Keratinocyte (primary cell): ENCODE data around the gene PXN. TPM values are rescaled to one million over a fixed set of nuclear protein-coding genes. Genes with fewer than 3 reads are reported as not detected.

Experiments
- DNase-seq: peaks from one replicate; pipeline ENCODE4 v3.0.0-alpha.2; 2011; ENCODE audit warnings: low read depth, missing footprints, low spot score
- FAIRE-seq: peaks from 2 replicates; lab custom pipeline; 2011; peaks lifted over from hg19 to GRCh38; lab: Jason Lieb, UNC
- H2AFZ ChIP-seq: 2 replicates; pipeline ENCODE4 v1.6.0; 2012; ENCODE audit warnings: low read length, control low read depth, inconsistent platforms; ENCODE audit not compliant: control insufficient read depth
- H3K27ac ChIP-seq: 2 replicates; pipeline ENCODE4 v1.5.1; 2011; ENCODE audit warnings: low read length; ENCODE audit not compliant: control insufficient read depth, insufficient read depth
- H3K27me3 ChIP-seq: 3 replicates; pipeline ENCODE4 v1.6.0; 2011; ENCODE audit warnings: low read length; ENCODE audit not compliant: control insufficient read depth, insufficient read depth; ENCODE audit errors: extremely low read depth
- H3K36me3 ChIP-seq, 2 experiments: 2 replicates in 1 of 2; 3 replicates in 1 of 2; pipeline ENCODE4 v1.5.1; 2011; ENCODE audit warnings: low read length in 2 of 2, mild to moderate bottlenecking in 1 of 2; ENCODE audit not compliant: control insufficient read depth in 2 of 2, insufficient read depth in 2 of 2; ENCODE audit errors: extremely low read depth in 1 of 2
- H3K4me1 ChIP-seq: 3 replicates; pipeline ENCODE4 v1.5.1; 2011; ENCODE audit warnings: low read length; ENCODE audit not compliant: control insufficient read depth, insufficient read depth; ENCODE audit errors: extremely low read depth
- H3K4me2 ChIP-seq: 3 replicates; pipeline ENCODE4 v1.6.0; 2011; ENCODE audit warnings: low read depth, low read length; ENCODE audit not compliant: control insufficient read depth, insufficient read depth; ENCODE audit errors: extremely low read depth
- H3K4me3 ChIP-seq, 3 experiments: fragments of 200-600 bp in 1 of 3; sonication (generic) in 1 of 3; 2 replicates in 2 of 3; 3 replicates in 1 of 3; pipeline ENCODE4 v1.5.1; 2011 to 2016; ENCODE audit warnings: low read length in 3 of 3, mild to moderate bottlenecking in 3 of 3, control low read depth in 2 of 3, inconsistent platforms in 1 of 3, low read depth in 1 of 3, mixed read lengths in 1 of 3, mixed run types in 1 of 3, moderate library complexity in 1 of 3; ENCODE audit not compliant: control insufficient read depth in 2 of 3, insufficient read depth in 2 of 3; ENCODE audit errors: extremely low read depth in 1 of 3
- H3K79me2 ChIP-seq: 2 replicates; pipeline ENCODE4 v1.6.0; 2012; ENCODE audit warnings: low read length; ENCODE audit not compliant: control insufficient read depth, insufficient read depth
- H3K9ac ChIP-seq: 3 replicates; pipeline ENCODE4 v1.6.0; 2011; ENCODE audit warnings: low read length; ENCODE audit not compliant: control insufficient read depth, insufficient read depth; ENCODE audit errors: extremely low read depth
- H3K9me1 ChIP-seq: 3 replicates; pipeline ENCODE4 v1.6.0; 2011; ENCODE audit warnings: low read length; ENCODE audit not compliant: control insufficient read depth, insufficient read depth; ENCODE audit errors: extremely low read depth
- H3K9me3 ChIP-seq: 2 replicates; pipeline ENCODE4 v1.5.1; 2012; ENCODE audit warnings: low read depth, low read length; ENCODE audit not compliant: control insufficient read depth
- H4K20me1 ChIP-seq: 3 replicates; pipeline ENCODE4 v1.6.0; 2011; ENCODE audit warnings: low read length; ENCODE audit not compliant: control insufficient read depth, insufficient read depth; ENCODE audit errors: extremely low read depth
- CTCF ChIP-seq, 3 experiments: IDR thresholded peaks in 1 of 3; conservative IDR thresholded peaks in 1 of 3; optimal IDR thresholded peaks in 1 of 3; 2 replicates in 2 of 3; 3 replicates in 1 of 3; pipeline versions ENCODE3 to v1.5.1; 2011; ENCODE audit warnings: low read length in 3 of 3, mild to moderate bottlenecking in 3 of 3, moderate library complexity in 2 of 3, control low read depth in 1 of 3, inconsistent platforms in 1 of 3; ENCODE audit not compliant: insufficient read depth in 2 of 3; ENCODE audit errors: extremely low read depth in 1 of 3
- EZH2 ChIP-seq: IDR thresholded peaks from one replicate; pipeline ENCODE4 v1.6.1; 2012; ENCODE audit warnings: inconsistent platforms, mild to moderate bottlenecking, low read length, moderate library complexity
- dilution Hi-C: fragments of 300-500 bp; cut with MboI; formaldehyde crosslinking; loops from one replicate; pipeline ENCODE4 v1.7.0; 2020; ENCODE audit warnings: low sequenced_read_pairs; ENCODE audit not compliant: extremely low pct_ligation_motif_present
- polyA plus RNA-seq, 5 experiments: library from polyadenylated mRNA; depleted of rRNA in 3 of 5; stranded (reverse) in 3 of 5; stranded (forward) in 1 of 5; unstranded in 1 of 5; fragments of >200 nt; gene quantifications; 1 replicate in 1 of 5; 2 replicates in 3 of 5; 3 replicates in 1 of 5; pipeline versions ENCODE4 v1.2.1 to v1.2.3, GENCODE V29; 2011 to 2012; ENCODE audit warnings: missing spikeins in 2 of 5, low read depth in 1 of 5, low replicate concordance in 1 of 5

PXN gene
- polyA plus RNA-seq, 1 donor (not counting 4 experiments of a cell fraction or from before 2014, with no cell fraction given): 114 TPM

GRCh38 chr12:120216742-120217605 lies 48.6 kb downstream of the PXN start:
- no peaks in the 10 kb centered on the region for H3K9me3 ChIP-seq
- no peak overlapping the region for H3K9ac ChIP-seq
- no peaks in the 10 kb centered on the region for H3K9me1 ChIP-seq
- H3K4me3 ChIP-seq: no peak overlapping the region
- peaks cover 57 to 59% of the 10 kb centered on the region in 2 experiments for H3K36me3 ChIP-seq
- H3K27ac ChIP-seq: no peak overlapping the region
- H3K4me2 ChIP-seq: no peak overlapping the region
- peaks cover 12% of the 10 kb centered on the region for H4K20me1 ChIP-seq
- dilution Hi-C loops: no loop called here
- peaks cover 55% of the 10 kb centered on the region for H3K79me2 ChIP-seq
- H3K27me3 ChIP-seq: no peaks in the 10 kb centered on the region
- no peak overlapping the region for H2AFZ ChIP-seq
- no peak for TF ChIP-seq CTCF (optimal IDR thresholded peaks at IDR 0.05 in 1 of 3, IDR thresholded peaks at IDR 0.05 in 1 of 3, conservative IDR thresholded peaks at IDR 0.05 in 1 of 3; ENCODE audit: extremely low read depth in 1 of 3, insufficient read depth in 2 of 3, low read length in 3 of 3)
- no peak for TF ChIP-seq EZH2
- DNase-seq: no peak
- H3K4me1 ChIP-seq: no peaks in the 10 kb centered on the region
- FAIRE-seq: no peak

GRCh38 chr12:120215766-120216735 lies 49.5 kb downstream of the PXN start:
- Histone ChIP-seq H3K9me1 (no peaks in the 10 kb centered on the region), H3K9me3 (no peaks in the 10 kb centered on the region), H3K79me2 (peaks cover 46% of the 10 kb centered on the region), H3K4me3 (no peak overlapping the region), H3K27me3 (no peaks in the 10 kb centered on the region), H3K27ac (no peak overlapping the region), H3K36me3 (peaks cover 56 to 57% of the 10 kb centered on the region in 2 experiments), H3K4me2 (no peak overlapping the region), H3K9ac (no peak overlapping the region), H2AFZ (no peak overlapping the region), H3K4me1 (peaks cover 5% of the 10 kb centered on the region), H4K20me1 (peaks cover 6% of the 10 kb centered on the region)
- dilution Hi-C loops: no loop called here
- TF ChIP-seq CTCF (optimal IDR thresholded peaks at IDR 0.05 in 1 of 3, IDR thresholded peaks at IDR 0.05 in 1 of 3, conservative IDR thresholded peaks at IDR 0.05 in 1 of 3; ENCODE audit: extremely low read depth in 1 of 3, insufficient read depth in 2 of 3, low read length in 3 of 3) (no peak), EZH2 (no peak)
- DNase-seq: no peak
- FAIRE-seq: no peak
